GM13977 (cell line): ENCODE results near the gene PPP2R5E.

ENCODE experiments used
- DNase-seq: peaks from one replicate; pipeline ENCODE4 v3.0.0; 2012; ENCODE audit warnings: low spot score
- in situ Hi-C: fragments of 300-500 bp; cut with MboI; formaldehyde crosslinking; loops from one replicate; pipeline ENCODE4 v1.12.0; 2022; ENCODE audit warnings: low sequenced_read_pairs, low pct_unique_long_range_greater_than_20kb, mixed read lengths, inconsistent platforms; ENCODE audit not compliant: unreplicated experiment
- TF ChIP-seq, protein P1 (sequence below): IDR thresholded peaks from 2 replicates; pipeline ENCODE4 v1.5.1; 2012; ENCODE audit warnings: mild to moderate bottlenecking, control low read depth; ENCODE audit not compliant: insufficient read depth; ENCODE audit errors: extremely low read depth, missing control alignments

The PPP2R5E gene

DNA sequence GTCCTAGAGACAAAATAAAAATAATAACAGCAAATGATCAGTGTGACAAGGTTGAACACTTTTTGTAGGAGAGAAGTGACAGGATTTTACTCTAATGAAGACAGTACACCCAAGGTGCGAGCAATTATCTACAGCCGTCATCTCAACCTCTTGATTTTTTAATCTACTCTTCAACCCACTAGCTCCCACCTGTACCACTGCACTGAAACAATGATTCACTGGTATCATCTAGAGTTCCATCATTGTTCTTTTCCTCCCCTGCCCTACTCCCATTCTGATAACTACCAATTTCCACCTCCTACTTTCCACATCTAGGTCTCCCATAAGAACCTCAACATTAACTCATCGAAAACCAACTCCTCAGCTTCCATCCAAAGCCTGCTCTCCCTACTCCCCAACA, 99.8 kb downstream of the PPP2R5E start:
- no peak for DNase-seq
- in situ Hi-C loops: no loop called here
- TF ChIP-seq, protein P1, sequence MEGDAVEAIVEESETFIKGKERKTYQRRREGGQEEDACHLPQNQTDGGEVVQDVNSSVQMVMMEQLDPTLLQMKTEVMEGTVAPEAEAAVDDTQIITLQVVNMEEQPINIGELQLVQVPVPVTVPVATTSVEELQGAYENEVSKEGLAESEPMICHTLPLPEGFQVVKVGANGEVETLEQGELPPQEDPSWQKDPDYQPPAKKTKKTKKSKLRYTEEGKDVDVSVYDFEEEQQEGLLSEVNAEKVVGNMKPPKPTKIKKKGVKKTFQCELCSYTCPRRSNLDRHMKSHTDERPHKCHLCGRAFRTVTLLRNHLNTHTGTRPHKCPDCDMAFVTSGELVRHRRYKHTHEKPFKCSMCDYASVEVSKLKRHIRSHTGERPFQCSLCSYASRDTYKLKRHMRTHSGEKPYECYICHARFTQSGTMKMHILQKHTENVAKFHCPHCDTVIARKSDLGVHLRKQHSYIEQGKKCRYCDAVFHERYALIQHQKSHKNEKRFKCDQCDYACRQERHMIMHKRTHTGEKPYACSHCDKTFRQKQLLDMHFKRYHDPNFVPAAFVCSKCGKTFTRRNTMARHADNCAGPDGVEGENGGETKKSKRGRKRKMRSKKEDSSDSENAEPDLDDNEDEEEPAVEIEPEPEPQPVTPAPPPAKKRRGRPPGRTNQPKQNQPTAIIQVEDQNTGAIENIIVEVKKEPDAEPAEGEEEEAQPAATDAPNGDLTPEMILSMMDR: no peak

DNA sequence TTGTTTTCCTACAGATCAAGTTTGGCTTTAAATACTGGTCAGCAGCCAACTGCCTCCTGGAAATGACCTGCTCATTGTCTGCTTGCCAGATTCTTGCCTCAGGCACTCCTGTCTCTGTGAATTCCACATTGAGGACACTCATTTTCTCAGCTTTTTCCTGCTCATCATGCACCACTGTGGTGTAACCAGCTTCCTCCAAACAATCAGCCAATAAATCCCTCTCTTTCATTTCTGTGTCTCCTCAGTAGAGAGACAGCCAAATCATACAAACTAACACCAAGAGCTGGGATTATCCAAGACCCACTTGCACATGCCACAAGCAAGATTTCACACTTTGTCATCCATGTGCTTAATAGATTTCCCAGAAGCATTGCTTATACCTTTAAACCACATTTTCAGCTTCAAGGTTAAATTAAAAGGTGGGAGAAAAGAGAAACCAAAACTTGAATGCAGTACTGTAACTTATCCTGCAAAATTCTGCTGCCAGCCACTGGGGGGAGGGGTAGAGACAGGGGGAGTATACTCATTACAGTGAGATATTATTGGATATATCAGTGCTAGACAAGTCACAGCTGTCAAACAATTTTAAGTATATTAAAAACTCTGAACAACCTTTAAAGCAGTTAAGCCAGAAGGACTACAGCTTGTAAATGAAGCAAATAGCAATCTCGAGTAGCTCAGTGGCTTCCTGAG, 105.0 kb downstream of the PPP2R5E start:
- TF ChIP-seq, protein P1: peak; percentile 37

DNA sequence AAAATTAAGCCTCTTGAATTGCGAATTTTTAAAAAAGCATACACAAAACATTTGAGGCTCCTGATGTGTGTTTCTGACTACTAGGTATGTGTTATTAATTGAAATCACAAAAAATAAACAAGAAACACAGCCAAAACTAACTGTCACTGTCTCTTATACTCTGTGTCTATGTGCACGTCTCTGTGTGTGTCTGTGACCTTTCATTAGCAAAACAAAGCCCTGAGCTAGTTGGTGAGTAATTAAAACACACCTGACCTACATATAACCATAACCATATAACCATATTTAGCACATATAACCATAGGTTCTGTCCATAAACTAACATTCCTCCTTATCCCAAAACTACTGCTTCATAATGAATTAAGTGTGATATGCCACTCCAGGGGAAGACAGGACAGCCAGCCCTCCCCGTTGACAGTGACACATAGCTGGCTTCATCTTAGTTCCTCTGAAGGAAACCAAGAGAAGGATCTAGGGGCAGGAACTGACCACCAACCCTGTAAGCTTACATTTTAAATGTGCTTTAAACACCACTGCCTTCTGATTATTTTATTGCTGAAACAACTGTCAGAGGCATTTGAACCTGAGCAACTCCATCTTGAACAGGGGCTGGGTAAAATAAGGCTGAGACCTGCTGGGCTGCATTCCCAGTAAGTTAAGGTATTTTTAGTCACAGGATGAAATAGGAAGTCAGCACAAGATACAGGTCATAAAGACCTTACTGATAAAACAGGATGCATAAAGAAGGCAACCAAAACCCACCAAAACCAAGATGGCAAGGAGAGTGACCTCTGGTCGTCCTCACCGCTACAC, 106.7 kb downstream of the PPP2R5E start:
- TF ChIP-seq, protein P1: no peak
- DNase-seq: no peak
- in situ Hi-C loops: no loop called here

More for the DNA sequence above, 105.0 kb downstream of the PPP2R5E start:
- in situ Hi-C loops: no loop called here
- no peak for DNase-seq

- no peak for DNase-seq
- in situ Hi-C loops: no loop called here
- TF ChIP-seq, protein P1: no peak
These were observed 107.3 kb downstream of the PPP2R5E start for GRCh38 chr14:63435838-63436237.

GRCh38 chr14:63435204-63435603, 108.0 kb downstream of the PPP2R5E start:
- TF ChIP-seq, protein P1: no peak
- in situ Hi-C loops: no loop called here
- no peak for DNase-seq

GRCh38 chr14:63432888-63433552, 110.2 kb downstream of the PPP2R5E start:
- TF ChIP-seq, protein P1: no peak
- in situ Hi-C loops: no loop called here
- DNase-seq: no peak
